ENCODE measurements around the gene SEC23IP.

DNA sequence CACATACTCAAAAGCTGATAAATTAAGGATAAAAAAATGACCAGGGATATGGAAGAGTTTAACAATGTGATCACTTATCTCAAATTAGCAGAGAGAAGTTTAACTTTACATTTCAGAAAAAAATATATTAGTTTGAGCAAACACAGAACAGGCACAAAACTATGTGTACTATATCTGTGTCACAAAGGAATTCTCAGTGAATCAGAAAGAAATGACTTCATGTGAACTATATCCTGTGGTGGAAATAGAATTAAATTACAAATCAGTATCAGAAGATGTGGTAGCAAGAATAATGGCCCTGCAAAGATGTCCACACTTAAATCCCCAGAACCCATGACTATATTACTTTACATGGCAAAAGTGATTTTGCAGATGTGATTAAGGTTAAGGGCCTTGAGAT is 70.3 kb downstream of the SEC23IP start:
- TF ChIP-seq, protein P1, sequence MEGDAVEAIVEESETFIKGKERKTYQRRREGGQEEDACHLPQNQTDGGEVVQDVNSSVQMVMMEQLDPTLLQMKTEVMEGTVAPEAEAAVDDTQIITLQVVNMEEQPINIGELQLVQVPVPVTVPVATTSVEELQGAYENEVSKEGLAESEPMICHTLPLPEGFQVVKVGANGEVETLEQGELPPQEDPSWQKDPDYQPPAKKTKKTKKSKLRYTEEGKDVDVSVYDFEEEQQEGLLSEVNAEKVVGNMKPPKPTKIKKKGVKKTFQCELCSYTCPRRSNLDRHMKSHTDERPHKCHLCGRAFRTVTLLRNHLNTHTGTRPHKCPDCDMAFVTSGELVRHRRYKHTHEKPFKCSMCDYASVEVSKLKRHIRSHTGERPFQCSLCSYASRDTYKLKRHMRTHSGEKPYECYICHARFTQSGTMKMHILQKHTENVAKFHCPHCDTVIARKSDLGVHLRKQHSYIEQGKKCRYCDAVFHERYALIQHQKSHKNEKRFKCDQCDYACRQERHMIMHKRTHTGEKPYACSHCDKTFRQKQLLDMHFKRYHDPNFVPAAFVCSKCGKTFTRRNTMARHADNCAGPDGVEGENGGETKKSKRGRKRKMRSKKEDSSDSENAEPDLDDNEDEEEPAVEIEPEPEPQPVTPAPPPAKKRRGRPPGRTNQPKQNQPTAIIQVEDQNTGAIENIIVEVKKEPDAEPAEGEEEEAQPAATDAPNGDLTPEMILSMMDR (IDR thresholded peaks at IDR 0.05): no peak
- no peak for TF ChIP-seq POLR2A (IDR thresholded peaks at IDR 0.05)

Measured in Peyer's patch (tissue), 4 donors.